BLaER1 treated with 17β-estradiol and CSF1 and Interleukin-3, amounts not matched to agents 10 nM and 100 nM (cell line): ENCODE results near the gene SLC16A4.

Source experiments
- H3K27ac ChIP-seq, 11 experiments: shearing (Covaris generic); formaldehyde crosslinking; 2 replicates each; pipeline ENCODE4 v1.8.1; 2022
- H3K27me3 ChIP-seq, 11 experiments: shearing (Covaris generic); formaldehyde crosslinking; 2 replicates each; pipeline ENCODE4 v1.8.1; 2022
- H3K36me3 ChIP-seq, 11 experiments: shearing (Covaris generic); formaldehyde crosslinking; 2 replicates each; pipeline ENCODE4 v1.8.1; 2022
- H3K4me1 ChIP-seq, 10 experiments: shearing (Covaris generic); formaldehyde crosslinking; 2 replicates each; pipeline ENCODE4 v1.8.1; 2022
- H3K4me2 ChIP-seq, 11 experiments: shearing (Covaris generic); formaldehyde crosslinking; 2 replicates each; pipeline ENCODE4 v1.8.1; 2022
- H3K4me3 ChIP-seq, 10 experiments: shearing (Covaris generic); formaldehyde crosslinking; 2 replicates each; pipeline ENCODE4 v1.8.1; 2022
- H3K9ac ChIP-seq, 11 experiments: shearing (Covaris generic); formaldehyde crosslinking; 2 replicates each; pipeline ENCODE4 v1.8.1; 2022
- H3K9me3 ChIP-seq, 11 experiments: shearing (Covaris generic); formaldehyde crosslinking; replicated peaks in 1 of 11; 2 replicates each; pipeline ENCODE4 v1.8.1; 2022
- H4K20me1 ChIP-seq, 11 experiments: shearing (Covaris generic); formaldehyde crosslinking; 2 replicates each; pipeline ENCODE4 v1.8.1; 2022
- Cebpa-rat ChIP-seq, 11 experiments: shearing (Covaris generic); IDR thresholded peaks; 2 replicates each; pipeline ENCODE4 v1.8.1; 2022

Gene SLC16A4

GRCh38 chr1:110318046-110318445 lies 72.8 kb downstream of the SLC16A4 start:
- Histone ChIP-seq H3K27me3 (no peaks in the 10 kb centered on the region), H4K20me1 (no peaks in the 10 kb centered on the region), H3K4me1 (peaks cover 0 to 7% (median 0%) of the 10 kb centered on the region in 10 experiments; a peak in 4 of 20 replicates), H3K27ac (no peak overlapping the region), H3K36me3 (no peaks in the 10 kb centered on the region), H3K4me2 (no peak overlapping the region), H3K9me3 (peaks cover 0 to 12% (median 0%) of the 10 kb centered on the region in 11 experiments; a peak in 5 of 22 replicates), H3K9ac (no peak overlapping the region), H3K4me3 (no peak overlapping the region)
- no peak for TF ChIP-seq Cebpa-rat (IDR thresholded peaks at IDR 0.05)

GRCh38 chr1:110316735-110317134 lies 74.1 kb downstream of the SLC16A4 start:
- H3K4me1 ChIP-seq = peaks cover 0 to 12% (median 4%) of the 10 kb centered on the region in 10 experiments; a peak in 7 of 20 replicates

More at GRCh38 chr1:110316735-110317134, 74.1 kb downstream of the SLC16A4 start:
- H3K4me2 ChIP-seq = no peak overlapping the region
- H3K9ac ChIP-seq = no peak overlapping the region
- H3K36me3 ChIP-seq = no peaks in the 10 kb centered on the region
- H4K20me1 ChIP-seq = no peaks in the 10 kb centered on the region
- H3K4me3 ChIP-seq = no peak overlapping the region
- no peaks in the 10 kb centered on the region for H3K27me3 ChIP-seq
- no peak overlapping the region for H3K27ac ChIP-seq
- H3K9me3 ChIP-seq = peaks cover 0 to 12% (median 0%) of the 10 kb centered on the region in 11 experiments; a peak in 5 of 22 replicates
- TF ChIP-seq Cebpa-rat (IDR thresholded peaks at IDR 0.05) = no peak
